ENCODE measurements around the gene RNF187. TPM values are rescaled to one million over a fixed set of nuclear protein-coding genes. Genes with fewer than 3 reads are reported as not detected.

Gene RNF187
- total RNA-seq, 1 donor from 2014 or later = 81.3 TPM

DNA sequence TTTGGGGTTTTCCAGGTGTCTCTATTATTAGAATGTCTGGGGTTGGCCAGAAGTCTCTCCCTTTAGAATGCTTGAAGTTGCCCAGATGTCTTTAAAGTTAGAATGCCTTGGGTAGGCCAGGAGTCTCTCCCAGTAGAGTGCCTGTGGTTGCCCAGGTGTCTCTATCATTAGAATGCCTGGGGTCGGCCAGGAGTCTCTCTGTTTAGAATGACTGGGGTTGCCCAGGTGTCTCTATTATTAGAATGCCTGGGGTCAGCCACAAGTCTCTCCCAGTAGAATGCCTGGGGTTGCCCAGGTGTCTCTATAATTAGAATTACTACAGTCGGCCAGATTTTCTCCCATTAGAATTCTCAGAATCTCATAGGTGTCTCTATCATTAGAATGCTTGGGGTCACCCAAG is 55.2 kb downstream of the RNF187 start:
- DNase-seq (ENCODE audit: extremely low read depth, low read depth, low spot score) = no peak

DNA sequence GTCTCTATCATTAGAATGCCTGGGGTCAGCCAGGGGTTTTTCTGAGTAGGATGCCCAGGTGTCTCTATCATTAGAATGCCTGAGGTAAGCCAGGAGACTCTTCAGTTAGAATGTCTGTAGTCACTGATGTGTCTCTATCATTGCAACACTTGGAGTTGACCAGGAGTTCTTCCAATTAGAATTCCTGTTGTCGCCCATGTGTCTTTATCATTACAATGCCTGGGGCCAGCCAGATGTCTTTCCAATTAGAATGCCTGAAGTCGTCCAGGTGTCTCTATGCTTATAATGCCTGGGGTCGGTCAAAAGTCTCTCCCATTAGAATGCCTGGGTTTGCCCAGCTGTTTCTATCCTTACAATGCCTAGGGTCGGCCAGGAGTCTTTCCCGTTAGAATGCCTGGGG is 55.8 kb downstream of the RNF187 start:
- DNase-seq (ENCODE audit: extremely low read depth, low read depth, low spot score) = no peak

DNA sequence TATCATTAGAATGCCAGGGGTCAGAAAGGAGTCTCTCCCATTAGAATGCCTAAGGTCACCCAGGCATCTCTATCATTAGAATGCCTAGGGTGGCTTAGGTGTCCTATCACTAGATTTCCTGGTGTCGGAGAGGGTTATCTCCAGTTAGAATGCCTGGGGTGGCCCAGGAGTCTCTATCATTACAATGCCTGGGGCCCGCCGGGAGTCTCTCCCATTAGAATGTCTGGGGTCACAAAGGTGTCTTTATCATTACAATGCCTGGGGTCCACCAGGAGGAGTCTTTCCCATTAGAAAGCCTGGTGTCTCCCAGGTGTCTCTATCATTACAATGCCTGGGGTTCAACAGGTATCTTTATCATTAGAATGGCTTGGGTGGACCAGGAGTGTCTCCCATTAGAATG is 56.2 kb downstream of the RNF187 start:
- no peak for DNase-seq (ENCODE audit: extremely low read depth, low read depth, low spot score)

DNA sequence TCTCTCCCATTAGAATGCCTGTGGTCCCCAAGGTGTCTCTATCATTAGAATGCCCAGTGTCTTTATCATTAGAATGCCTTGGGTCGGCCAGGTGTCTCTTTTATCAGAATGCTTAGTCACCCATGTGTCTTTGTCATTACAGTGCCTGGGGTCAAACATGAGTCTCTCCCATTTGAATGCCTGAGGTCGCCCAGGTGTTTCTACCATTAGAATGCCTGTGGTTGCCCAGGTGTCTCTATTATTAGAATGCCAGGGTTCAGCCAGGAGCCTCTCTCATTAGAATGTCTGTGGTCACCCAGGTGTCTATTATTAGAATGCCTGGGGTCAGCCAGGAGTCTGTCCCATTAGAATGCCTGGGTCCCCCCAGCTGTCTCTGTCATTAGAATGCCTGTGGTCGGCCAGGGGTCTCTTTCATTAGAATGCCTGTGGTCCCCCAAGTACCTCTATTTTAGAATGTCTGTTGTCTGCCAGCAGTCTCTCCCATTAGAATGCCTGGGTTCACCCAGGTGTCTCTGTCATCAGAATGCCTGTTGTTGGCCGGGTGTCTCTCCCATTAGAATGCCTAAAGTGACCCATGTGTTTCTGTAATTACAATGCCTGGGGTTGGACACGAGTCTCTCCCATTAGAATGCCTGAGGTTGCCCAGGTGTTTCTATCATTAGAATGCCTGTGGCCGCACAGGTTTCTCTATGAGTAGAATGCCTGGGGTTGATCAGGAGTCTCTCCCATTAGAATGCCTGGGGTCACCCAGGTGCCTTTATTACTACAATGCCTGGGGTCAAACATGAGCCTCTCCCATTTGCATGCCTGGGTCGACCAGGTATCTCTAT is 57.1 kb downstream of the RNF187 start:
- no peak for DNase-seq (ENCODE audit: extremely low read depth, low read depth, low spot score)

DNA sequence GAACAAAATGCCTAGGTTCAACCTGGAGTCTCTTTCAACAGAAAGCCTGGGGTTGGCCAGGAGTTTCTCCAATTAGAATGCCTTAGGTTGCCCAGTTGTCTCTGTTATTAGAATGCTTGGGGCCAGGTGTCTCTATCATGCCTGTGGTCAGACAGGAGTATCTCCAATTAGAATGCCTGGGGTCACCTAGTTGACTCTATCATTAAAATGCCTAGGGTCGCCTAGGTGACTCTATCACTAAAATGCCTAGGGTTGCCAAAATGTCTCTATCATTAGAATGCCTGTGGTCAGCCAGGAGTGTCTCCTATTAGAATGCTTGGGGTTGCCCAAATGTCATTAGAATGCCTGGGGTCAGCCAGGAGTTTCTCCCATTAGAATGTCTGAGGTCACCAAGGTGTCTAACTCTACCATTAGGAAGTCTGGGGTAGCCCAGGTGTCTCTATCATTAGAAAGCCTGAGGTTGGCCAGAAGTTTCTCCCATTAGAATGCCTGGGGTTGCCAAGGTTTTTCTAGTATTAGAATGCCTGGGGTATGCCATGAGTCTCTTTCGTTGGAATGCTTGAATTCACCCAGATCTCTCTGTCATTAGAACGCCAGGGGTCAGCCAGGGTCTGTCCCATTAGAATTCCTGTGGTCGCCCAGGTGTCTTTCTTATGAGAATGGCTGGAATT is 57.9 kb downstream of the RNF187 start:
- DNase-seq (ENCODE audit: extremely low read depth, low read depth, low spot score) = no peak

Other genes with a start within 250 kb of the RNF187 start
- gene TRIM11, start 80.5 kb upstream of the RNF187 start, total RNA-seq = 26.9 and 27.5 TPM in 2 replicates
- not detected in 2 replicates for gene TRIM17, start 70.5 kb upstream of the RNF187 start, total RNA-seq
- 0.63 and 1.2 TPM in 2 replicates for gene RHOU, start 248.1 kb downstream of the RNF187 start, total RNA-seq